Pulmonary artery endothelial cell (primary cell): ENCODE data around the gene JAZF1. TPM values are rescaled to one million over a fixed set of nuclear protein-coding genes. Genes with fewer than 3 reads are reported as not detected.
"Not testable (repeated sequence)": the region's sequence is repeated elsewhere in the genome, so short reads cannot be mapped to it uniquely, and the experiment has no call there.

Experiments
- DNase-seq: peaks from one replicate; pipeline ENCODE4 v3.0.0-alpha.2; 2011; ENCODE audit warnings: low read depth, low spot score
- total RNA-seq: library from RNA; depleted of rRNA; stranded (reverse); fragments of >200 nt; gene quantifications from 2 replicates; pipeline ENCODE4 v1.2.3, GENCODE V29; 2014

JAZF1 gene
- total RNA-seq, 1 donor from 2014 or later = 5.5 TPM

DNA sequence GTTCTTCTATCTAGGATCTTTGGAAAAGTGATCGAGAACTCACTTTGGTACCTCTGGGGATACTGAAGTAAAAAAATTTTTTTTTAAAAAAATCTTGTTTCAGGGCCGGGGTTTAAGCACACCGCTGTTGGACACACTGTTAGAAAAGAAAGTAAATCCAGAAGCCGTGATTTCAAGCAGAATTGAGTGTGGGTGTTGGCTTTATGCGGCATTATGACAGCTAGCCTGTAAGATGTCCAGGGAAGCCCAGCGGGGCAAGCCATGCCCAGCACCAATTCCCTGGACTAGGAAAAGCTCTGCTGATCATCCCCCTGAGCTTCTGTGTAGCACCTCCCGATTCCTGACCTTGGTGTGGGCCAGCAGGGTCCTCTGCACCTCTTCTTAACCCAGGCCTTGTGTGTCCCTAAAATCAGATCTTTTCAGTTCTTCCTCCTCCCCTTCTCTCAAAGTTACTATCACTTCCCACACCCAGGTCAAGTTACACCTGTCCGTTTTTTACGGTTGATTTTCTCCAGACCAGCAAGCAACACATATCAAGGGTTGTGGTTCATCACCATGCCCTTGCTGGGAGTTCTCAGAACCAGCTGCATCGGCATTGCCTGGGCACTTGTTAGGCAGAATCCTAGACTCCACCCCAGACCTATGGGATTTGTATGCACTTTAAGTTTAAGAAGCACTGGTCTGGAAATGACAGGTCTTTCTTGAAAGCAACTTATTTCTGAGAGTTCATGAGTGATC, 235.4 kb downstream of the JAZF1 start:
- DNase-seq = no peak

DNA sequence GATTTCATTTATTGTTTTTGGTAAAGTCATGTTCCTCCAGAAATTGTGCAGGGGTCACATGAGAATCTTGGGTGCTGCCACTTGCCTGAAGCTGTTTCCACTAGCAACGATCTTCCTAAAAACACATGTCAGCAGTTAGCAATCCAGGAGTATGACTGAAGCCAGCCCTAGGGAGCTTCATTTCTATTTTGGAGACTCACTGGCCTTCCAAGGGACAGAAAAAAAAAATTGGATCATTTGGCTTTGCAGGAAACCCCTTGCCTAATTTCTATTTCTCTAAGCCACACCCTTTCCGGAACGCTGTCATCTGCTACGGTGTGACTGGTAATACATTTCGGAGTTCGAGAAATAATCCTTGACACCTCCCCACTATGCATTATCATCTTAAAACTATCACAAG, 236.0 kb downstream of the JAZF1 start:
- no peak for DNase-seq

- no peak for DNase-seq
These were observed 237.4 kb downstream of the JAZF1 start for GRCh38 chr7:27943241-27943640.

DNA sequence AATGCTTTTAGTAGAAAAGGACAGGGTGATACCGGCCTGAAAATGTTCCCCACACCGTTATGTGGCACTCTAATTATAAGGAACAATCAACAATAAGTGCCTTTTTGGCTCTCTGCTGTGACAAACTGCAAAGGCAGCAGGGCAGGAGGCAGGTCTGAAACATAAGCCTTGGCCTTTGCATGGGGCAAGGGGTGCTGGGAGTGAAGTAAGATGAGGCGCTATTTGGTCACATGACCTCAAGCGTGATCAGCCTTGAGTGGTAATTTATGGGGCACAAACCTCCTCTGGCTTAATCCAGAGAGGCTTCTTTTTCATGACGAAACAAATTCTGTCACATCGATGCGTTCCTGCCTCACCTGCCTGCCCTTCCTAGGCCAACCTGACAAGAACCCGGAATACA, 237.9 kb downstream of the JAZF1 start:
- DNase-seq = no peak

DNA sequence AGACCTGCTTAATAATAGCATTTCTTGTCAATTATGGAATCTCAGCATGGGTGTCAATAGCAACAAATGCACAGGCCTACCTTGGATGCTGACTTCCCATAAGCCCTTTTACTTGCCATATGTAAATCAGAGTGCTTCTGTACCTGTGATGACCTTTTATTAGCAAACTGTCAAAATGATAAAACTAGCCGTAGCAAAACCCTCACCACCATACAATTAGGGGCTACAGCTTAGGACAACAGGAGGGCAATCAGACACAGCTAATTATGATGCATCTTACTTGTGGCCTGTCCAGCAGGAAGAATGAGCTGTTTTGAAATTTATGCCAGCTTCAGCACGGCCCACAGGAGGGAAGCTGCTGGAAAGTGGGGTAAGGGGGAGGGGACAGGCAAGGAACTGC, 239.1 kb downstream of the JAZF1 start:
- DNase-seq = no peak

DNA sequence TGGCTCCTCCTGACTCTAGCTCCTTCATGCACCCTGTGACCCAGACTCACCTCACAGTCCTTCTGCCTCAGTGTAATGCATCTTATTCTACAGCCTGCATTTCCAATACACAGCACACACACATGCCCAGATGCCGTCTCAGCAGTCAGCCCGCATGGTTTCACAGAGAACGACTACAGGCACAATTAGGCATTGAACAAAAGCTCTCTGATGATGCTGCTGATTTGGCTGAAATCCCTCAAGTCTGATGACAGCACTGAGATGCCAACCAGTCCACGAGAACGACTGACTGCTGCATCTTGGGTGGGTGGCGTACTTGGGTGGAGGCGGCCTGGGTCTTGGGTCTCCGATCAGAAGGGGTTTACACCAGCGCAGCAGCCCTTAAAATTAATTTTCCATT, 240.3 kb downstream of the JAZF1 start:
- no peak for DNase-seq

DNA sequence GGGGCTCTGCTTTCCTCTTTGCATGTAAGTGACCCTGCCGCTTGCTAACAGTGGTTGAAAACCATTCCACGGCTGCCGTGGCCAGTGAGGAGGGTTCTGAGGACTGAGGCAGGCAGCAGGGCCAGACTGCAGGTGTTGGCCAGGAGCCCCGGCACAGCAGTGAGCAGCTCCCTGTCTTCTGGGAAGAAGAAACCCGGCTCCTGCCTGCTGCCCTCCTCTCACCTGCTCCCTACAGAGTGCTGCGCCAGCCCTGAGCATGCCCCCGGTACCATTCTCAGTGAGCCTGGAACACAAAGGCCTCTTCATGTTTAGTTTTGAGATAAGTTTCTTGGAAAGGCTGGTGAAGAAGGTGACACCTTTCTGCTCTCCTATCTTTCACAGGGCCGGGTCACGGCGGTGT, 240.7 kb downstream of the JAZF1 start:
- DNase-seq = no peak

- DNase-seq = no peak
These were observed 243.9 kb downstream of the JAZF1 start for GRCh38 chr7:27936768-27937102.

GRCh38 chr7:27936047-27936767, 244.4 kb downstream of the JAZF1 start:
- no peak for DNase-seq

DNA sequence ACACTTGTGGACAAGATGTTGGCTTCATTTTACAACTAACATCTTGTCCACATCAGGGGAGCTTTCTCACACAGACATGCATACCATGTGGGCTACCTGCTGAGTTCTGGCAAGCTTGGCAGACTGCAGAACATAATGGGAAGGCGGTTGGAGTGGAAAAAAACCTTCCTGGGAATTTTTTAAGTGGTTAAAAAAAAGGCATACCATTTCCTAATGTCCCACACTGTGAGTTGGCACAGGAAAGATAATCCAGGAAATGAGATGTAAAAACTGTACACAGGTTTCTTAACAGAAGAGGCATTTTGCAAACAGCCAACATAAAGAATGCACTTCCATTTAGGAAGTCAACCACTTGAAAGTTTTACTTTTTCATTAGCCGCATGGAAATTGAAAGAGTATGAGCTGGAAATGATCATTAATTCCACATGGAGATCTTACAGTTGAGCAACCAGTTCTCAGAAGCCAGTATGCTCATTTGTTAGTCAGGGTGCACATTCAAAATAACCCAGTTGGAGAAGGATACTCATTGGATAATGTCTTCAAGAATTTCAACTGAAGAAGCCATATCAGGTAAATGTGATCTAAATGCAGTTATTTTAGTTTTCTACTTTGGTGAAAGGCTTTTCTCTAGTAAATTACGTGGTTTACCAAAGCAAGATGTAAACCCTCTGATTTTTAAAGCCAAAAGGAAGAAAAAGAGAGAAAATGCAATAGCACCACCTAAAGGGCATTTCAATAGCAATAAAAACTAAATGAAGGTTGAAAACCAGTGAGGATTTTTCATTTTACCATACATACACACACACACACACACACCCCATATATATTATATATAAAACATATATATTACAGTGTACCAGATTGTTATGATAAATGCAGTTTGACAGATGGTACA, 246.7 kb downstream of the JAZF1 start:
- DNase-seq = no peak

- DNase-seq = no peak
These were observed 249.6 kb downstream of the JAZF1 start for GRCh38 chr7:27930910-27931476.

- DNase-seq = no peak
These were observed 251.5 kb downstream of the JAZF1 start for GRCh38 chr7:27929127-27929526.

- DNase-seq = no peak
These were observed 252.6 kb downstream of the JAZF1 start for GRCh38 chr7:27928001-27928400.

DNA sequence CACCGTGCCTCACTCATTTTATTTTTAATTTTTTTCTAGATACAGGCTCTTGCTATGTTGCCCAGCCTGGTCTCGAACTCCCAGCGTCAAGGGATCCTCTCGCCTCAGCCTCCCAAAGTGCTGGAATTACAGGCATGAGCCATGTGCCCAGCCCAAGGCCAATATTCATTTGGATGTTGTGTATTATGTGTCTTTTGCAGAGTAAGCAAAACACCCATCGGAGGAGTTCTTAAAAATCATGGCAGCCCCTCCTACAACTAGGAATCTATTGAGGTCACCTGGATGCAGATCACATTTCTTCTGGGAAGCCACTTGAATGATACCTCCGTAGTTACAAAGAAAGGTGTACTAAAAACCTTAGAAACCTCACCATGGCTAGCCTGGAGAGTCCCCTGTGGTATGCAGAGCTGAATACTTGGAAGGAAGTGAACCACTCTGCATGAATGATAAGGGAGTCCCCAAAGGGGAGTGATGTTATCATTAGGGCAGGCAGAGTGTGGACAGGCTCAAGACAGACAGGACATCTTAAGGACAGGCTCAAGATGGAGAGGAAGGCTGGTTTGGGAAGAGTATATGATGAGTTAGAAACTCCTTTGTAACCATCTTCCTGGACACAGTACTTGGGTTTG, 254.9 kb downstream of the JAZF1 start:
- DNase-seq = no peak

GRCh38 chr7:27923642-27923980, 257.0 kb downstream of the JAZF1 start:
- no peak for DNase-seq

- DNase-seq = no peak
These were observed 257.5 kb downstream of the JAZF1 start for GRCh38 chr7:27922907-27923641.

GRCh38 chr7:27922389-27922788, 258.2 kb downstream of the JAZF1 start:
- DNase-seq = not testable (repeated sequence)

DNA sequence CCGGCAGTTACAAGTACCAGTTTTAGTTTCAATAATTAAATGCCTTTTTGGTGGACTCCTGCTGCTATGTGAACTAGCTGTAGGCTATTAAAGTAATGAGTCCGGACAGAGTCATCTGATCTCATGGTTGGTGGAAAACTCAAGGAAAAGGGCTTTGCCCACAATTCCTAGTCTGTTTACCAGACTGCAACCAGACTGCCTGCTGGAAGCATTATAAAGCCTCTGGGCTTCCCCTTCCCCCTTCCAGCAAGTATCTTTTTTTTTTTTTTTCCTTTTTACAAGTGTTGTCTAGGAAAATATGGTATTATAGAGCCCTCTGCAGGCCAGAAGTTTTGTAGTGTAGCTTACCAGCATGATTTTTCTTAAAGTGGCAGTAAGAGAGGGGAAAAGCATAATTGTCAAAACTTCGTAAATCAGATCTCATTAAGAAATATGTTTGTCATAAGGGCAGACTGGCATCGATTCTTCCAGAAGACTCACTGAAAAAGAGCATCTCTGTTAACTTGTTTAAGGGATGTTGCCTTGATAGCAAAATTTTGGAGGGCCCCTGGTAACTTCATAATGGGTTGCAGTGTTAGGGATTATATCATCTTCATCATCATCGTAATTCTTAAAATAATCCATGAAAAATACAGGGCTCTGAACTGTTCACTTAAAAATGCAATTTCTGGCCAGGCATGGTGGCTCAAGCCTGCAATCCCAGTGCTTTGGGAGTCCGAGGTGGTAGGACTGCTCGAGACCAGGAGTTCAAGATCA, 259.3 kb downstream of the JAZF1 start:
- DNase-seq = peak; percentile 78

- DNase-seq = no peak
These were observed 260.2 kb downstream of the JAZF1 start for GRCh38 chr7:27920281-27920946.

- DNase-seq = no peak
These were observed 262.1 kb downstream of the JAZF1 start for GRCh38 chr7:27918503-27918902.
